ENCODE measurements around the gene ABHD6. TPM values are rescaled to one million over a fixed set of nuclear protein-coding genes. Genes with fewer than 3 reads are reported as not detected.

Gene ABHD6
- total RNA-seq, 1 experiment from 2014 or later = 10.8 TPM

Other genes with a start within 250 kb of the ABHD6 start
- 47.2 and 57.1 TPM in 2 replicates for gene FLNB, start 229.4 kb upstream of the ABHD6 start, total RNA-seq (2014; rRNA removed; shearing (Covaris generic))
- gene DNASE1L3, start 26.8 kb upstream of the ABHD6 start, total RNA-seq (2014; rRNA removed; shearing (Covaris generic)) = not detected in 2 replicates
- 6.2 and 12.0 TPM in 2 replicates for gene RPP14, start 68.5 kb downstream of the ABHD6 start, total RNA-seq (2014; rRNA removed; shearing (Covaris generic))
- 7.1 and 24.6 TPM in 2 replicates for gene HTD2, start 68.7 kb downstream of the ABHD6 start, total RNA-seq (2014; rRNA removed; shearing (Covaris generic))
- 41.7 and 48.8 TPM in 2 replicates for gene PXK, start 95.1 kb downstream of the ABHD6 start, total RNA-seq (2014; rRNA removed; shearing (Covaris generic))
- 172 and 193 TPM in 2 replicates for gene PDHB, start 196.0 kb downstream of the ABHD6 start, total RNA-seq (2014; rRNA removed; shearing (Covaris generic))